HCT116 (cell line): Measurements from ENCODE around the gene HOXA11.

Experiments
- EZH2 ChIP-seq: fragments of 200-600 bp; sonication (generic); IDR thresholded peaks from 2 replicates; pipeline ENCODE4 v1.6.1; 2017; ENCODE audit warnings: antibody characterized with exemption, mixed run types
- JUND ChIP-seq: IDR thresholded peaks from 2 replicates; pipeline ENCODE4 v1.6.1; 2012
- POLR2AphosphoS5 ChIP-seq: IDR thresholded peaks from 2 replicates; pipeline ENCODE4 v1.6.1; 2011; ENCODE audit warnings: mild to moderate bottlenecking, low read depth, low read length, moderate library complexity
- SIN3A ChIP-seq: IDR thresholded peaks from 2 replicates; pipeline ENCODE4 v1.6.1; 2012; ENCODE audit warnings: low read depth
- YY1 ChIP-seq: IDR thresholded peaks from 2 replicates; pipeline ENCODE4 v1.6.1; 2011; ENCODE audit warnings: low read length, low read depth, moderate library complexity, mild to moderate bottlenecking; ENCODE audit not compliant: insufficient replicate concordance; ENCODE audit errors: extremely low read depth
- ZNF274 ChIP-seq: fragments of 200-500 bp; sonication (Bioruptor generic); IDR thresholded peaks from 2 replicates; pipeline ENCODE4 v1.6.1; 2014; ENCODE audit warnings: mild to moderate bottlenecking, low read depth, low read length, inconsistent platforms
- TF ChIP-seq, protein P1 (sequence below), 3 experiments: fragments of 200-600 bp in 1 of 3; sonication (generic) in 1 of 3; IDR thresholded peaks in 2 of 3; conservative IDR thresholded peaks in 1 of 3; 2 replicates each; pipeline ENCODE4 v1.5.1; 2012 to 2017; ENCODE audit warnings: low read depth in 2 of 3, low read length in 2 of 3, antibody characterized with exemption in 1 of 3, borderline replicate concordance in 1 of 3, control low read depth in 1 of 3, mild to moderate bottlenecking in 1 of 3, mixed read lengths in 1 of 3, mixed run types in 1 of 3, moderate library complexity in 1 of 3; ENCODE audit not compliant: insufficient read depth in 1 of 3
- TF ChIP-seq, protein P2 (sequence below): IDR thresholded peaks from 2 replicates; pipeline ENCODE4 v1.6.1; 2012
- TF ChIP-seq, protein P3 (sequence below): IDR thresholded peaks from 2 replicates; pipeline ENCODE4 v1.6.1; 2012; ENCODE audit warnings: low read depth

DNA sequence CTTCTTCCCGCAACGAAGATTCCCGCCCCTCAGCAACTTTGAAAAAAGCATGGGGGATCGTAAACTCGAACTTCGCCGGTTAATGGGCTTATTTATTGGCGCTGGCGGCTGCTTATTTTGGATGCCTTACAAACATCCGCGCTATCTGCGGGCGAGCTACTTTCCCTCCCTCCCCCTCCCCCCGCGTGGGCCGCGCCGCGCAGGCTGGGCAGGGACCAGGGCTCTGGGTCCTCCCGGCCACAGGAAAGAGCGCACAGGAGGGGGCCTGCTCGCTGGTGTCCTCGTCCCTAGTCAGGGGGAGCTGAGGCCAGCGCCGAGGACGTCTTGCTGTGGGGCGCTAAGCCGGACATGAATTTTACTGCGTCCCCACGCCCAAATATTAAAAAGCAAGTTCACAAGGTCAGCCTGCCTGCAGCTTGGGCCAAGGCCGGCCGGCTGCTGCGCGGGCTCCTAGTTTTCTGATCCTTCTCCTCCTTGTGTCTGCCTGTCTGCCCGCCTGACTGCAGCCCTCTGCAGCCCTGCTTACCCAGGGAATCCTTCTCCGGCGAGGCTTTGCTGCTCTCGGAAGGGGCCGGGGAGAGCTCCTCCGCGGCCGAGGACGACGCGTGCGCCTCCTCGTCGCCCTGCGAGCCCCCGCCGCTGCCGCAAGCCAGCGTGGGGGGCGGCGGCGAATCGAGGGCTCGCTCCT, 12.1 kb downstream of the HOXA11 start:
- no peak for TF ChIP-seq EZH2
- TF ChIP-seq, protein P1, sequence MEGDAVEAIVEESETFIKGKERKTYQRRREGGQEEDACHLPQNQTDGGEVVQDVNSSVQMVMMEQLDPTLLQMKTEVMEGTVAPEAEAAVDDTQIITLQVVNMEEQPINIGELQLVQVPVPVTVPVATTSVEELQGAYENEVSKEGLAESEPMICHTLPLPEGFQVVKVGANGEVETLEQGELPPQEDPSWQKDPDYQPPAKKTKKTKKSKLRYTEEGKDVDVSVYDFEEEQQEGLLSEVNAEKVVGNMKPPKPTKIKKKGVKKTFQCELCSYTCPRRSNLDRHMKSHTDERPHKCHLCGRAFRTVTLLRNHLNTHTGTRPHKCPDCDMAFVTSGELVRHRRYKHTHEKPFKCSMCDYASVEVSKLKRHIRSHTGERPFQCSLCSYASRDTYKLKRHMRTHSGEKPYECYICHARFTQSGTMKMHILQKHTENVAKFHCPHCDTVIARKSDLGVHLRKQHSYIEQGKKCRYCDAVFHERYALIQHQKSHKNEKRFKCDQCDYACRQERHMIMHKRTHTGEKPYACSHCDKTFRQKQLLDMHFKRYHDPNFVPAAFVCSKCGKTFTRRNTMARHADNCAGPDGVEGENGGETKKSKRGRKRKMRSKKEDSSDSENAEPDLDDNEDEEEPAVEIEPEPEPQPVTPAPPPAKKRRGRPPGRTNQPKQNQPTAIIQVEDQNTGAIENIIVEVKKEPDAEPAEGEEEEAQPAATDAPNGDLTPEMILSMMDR (IDR thresholded peaks at IDR 0.05 in 2 of 3, conservative IDR thresholded peaks at IDR 0.05 in 1 of 3; ENCODE audit: borderline replicate concordance in 1 of 3, insufficient read depth in 1 of 3, low read depth in 2 of 3, low read length in 2 of 3), result no peak
- TF ChIP-seq ZNF274, result no peak
- TF ChIP-seq SIN3A, result no peak
- TF ChIP-seq YY1, result no peak
- no peak for TF ChIP-seq JUND
- TF ChIP-seq POLR2AphosphoS5, result peak; percentile 6; the same call in 1 of the 2 replicates
- TF ChIP-seq, protein P2, sequence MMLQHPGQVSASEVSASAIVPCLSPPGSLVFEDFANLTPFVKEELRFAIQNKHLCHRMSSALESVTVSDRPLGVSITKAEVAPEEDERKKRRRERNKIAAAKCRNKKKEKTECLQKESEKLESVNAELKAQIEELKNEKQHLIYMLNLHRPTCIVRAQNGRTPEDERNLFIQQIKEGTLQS, result no peak
- TF ChIP-seq, protein P3, sequence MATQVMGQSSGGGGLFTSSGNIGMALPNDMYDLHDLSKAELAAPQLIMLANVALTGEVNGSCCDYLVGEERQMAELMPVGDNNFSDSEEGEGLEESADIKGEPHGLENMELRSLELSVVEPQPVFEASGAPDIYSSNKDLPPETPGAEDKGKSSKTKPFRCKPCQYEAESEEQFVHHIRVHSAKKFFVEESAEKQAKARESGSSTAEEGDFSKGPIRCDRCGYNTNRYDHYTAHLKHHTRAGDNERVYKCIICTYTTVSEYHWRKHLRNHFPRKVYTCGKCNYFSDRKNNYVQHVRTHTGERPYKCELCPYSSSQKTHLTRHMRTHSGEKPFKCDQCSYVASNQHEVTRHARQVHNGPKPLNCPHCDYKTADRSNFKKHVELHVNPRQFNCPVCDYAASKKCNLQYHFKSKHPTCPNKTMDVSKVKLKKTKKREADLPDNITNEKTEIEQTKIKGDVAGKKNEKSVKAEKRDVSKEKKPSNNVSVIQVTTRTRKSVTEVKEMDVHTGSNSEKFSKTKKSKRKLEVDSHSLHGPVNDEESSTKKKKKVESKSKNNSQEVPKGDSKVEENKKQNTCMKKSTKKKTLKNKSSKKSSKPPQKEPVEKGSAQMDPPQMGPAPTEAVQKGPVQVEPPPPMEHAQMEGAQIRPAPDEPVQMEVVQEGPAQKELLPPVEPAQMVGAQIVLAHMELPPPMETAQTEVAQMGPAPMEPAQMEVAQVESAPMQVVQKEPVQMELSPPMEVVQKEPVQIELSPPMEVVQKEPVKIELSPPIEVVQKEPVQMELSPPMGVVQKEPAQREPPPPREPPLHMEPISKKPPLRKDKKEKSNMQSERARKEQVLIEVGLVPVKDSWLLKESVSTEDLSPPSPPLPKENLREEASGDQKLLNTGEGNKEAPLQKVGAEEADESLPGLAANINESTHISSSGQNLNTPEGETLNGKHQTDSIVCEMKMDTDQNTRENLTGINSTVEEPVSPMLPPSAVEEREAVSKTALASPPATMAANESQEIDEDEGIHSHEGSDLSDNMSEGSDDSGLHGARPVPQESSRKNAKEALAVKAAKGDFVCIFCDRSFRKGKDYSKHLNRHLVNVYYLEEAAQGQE, result no peak
